ENCODE measurements around the gene TP53I11.

DNA sequence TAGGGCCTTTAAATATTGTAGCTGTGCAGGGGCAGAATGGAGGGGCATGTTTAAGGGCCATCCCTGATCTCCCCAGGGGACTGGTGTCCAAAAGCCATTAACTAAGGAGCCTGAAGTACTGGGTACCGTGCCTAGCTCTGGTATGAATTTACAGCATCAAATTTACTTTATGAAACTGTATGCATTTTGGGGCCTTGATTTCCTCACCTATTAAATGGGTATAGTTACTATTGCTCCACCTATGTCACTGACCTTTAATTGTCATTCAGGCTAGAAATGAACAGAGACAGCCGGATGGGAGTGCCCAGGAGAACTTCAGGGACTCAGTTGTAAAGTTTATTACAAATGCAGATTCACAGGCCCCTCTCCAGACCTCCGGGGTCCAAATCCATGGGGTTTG, 11.8 kb upstream of the TP53I11 start:
- TF ChIP-seq, protein P1, sequence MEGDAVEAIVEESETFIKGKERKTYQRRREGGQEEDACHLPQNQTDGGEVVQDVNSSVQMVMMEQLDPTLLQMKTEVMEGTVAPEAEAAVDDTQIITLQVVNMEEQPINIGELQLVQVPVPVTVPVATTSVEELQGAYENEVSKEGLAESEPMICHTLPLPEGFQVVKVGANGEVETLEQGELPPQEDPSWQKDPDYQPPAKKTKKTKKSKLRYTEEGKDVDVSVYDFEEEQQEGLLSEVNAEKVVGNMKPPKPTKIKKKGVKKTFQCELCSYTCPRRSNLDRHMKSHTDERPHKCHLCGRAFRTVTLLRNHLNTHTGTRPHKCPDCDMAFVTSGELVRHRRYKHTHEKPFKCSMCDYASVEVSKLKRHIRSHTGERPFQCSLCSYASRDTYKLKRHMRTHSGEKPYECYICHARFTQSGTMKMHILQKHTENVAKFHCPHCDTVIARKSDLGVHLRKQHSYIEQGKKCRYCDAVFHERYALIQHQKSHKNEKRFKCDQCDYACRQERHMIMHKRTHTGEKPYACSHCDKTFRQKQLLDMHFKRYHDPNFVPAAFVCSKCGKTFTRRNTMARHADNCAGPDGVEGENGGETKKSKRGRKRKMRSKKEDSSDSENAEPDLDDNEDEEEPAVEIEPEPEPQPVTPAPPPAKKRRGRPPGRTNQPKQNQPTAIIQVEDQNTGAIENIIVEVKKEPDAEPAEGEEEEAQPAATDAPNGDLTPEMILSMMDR (IDR thresholded peaks at IDR 0.05): no peak
- TF ChIP-seq ZNF138 (CRISPR knock-in tag; conservative IDR thresholded peaks at IDR 0.05): no peak
- TF ChIP-seq, protein P2, sequence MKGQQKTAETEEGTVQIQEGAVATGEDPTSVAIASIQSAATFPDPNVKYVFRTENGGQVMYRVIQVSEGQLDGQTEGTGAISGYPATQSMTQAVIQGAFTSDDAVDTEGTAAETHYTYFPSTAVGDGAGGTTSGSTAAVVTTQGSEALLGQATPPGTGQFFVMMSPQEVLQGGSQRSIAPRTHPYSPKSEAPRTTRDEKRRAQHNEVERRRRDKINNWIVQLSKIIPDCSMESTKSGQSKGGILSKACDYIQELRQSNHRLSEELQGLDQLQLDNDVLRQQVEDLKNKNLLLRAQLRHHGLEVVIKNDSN (CRISPR knock-in tag; IDR thresholded peaks at IDR 0.05): no peak
- TF ChIP-seq, protein P3, sequence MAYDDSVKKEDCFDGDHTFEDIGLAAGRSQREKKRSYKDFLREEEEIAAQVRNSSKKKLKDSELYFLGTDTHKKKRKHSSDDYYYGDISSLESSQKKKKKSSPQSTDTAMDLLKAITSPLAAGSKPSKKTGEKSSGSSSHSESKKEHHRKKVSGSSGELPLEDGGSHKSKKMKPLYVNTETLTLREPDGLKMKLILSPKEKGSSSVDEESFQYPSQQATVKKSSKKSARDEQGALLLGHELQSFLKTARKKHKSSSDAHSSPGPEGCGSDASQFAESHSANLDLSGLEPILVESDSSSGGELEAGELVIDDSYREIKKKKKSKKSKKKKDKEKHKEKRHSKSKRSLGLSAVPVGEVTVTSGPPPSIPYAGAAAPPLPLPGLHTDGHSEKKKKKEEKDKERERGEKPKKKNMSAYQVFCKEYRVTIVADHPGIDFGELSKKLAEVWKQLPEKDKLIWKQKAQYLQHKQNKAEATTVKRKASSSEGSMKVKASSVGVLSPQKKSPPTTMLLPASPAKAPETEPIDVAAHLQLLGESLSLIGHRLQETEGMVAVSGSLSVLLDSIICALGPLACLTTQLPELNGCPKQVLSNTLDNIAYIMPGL (CRISPR knock-in tag; IDR thresholded peaks at IDR 0.05): no peak
- TF ChIP-seq, protein P4, sequence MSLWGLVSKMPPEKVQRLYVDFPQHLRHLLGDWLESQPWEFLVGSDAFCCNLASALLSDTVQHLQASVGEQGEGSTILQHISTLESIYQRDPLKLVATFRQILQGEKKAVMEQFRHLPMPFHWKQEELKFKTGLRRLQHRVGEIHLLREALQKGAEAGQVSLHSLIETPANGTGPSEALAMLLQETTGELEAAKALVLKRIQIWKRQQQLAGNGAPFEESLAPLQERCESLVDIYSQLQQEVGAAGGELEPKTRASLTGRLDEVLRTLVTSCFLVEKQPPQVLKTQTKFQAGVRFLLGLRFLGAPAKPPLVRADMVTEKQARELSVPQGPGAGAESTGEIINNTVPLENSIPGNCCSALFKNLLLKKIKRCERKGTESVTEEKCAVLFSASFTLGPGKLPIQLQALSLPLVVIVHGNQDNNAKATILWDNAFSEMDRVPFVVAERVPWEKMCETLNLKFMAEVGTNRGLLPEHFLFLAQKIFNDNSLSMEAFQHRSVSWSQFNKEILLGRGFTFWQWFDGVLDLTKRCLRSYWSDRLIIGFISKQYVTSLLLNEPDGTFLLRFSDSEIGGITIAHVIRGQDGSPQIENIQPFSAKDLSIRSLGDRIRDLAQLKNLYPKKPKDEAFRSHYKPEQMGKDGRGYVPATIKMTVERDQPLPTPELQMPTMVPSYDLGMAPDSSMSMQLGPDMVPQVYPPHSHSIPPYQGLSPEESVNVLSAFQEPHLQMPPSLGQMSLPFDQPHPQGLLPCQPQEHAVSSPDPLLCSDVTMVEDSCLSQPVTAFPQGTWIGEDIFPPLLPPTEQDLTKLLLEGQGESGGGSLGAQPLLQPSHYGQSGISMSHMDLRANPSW (CRISPR knock-in tag; conservative IDR thresholded peaks at IDR 0.05; ENCODE audit: low read depth): no peak
- TF ChIP-seq ZNF671 (CRISPR knock-in tag; IDR thresholded peaks at IDR 0.05): no peak
- TF ChIP-seq MXD4 (CRISPR knock-in tag; IDR thresholded peaks at IDR 0.05; ENCODE audit: borderline replicate concordance): no peak
- TF ChIP-seq, protein P5, sequence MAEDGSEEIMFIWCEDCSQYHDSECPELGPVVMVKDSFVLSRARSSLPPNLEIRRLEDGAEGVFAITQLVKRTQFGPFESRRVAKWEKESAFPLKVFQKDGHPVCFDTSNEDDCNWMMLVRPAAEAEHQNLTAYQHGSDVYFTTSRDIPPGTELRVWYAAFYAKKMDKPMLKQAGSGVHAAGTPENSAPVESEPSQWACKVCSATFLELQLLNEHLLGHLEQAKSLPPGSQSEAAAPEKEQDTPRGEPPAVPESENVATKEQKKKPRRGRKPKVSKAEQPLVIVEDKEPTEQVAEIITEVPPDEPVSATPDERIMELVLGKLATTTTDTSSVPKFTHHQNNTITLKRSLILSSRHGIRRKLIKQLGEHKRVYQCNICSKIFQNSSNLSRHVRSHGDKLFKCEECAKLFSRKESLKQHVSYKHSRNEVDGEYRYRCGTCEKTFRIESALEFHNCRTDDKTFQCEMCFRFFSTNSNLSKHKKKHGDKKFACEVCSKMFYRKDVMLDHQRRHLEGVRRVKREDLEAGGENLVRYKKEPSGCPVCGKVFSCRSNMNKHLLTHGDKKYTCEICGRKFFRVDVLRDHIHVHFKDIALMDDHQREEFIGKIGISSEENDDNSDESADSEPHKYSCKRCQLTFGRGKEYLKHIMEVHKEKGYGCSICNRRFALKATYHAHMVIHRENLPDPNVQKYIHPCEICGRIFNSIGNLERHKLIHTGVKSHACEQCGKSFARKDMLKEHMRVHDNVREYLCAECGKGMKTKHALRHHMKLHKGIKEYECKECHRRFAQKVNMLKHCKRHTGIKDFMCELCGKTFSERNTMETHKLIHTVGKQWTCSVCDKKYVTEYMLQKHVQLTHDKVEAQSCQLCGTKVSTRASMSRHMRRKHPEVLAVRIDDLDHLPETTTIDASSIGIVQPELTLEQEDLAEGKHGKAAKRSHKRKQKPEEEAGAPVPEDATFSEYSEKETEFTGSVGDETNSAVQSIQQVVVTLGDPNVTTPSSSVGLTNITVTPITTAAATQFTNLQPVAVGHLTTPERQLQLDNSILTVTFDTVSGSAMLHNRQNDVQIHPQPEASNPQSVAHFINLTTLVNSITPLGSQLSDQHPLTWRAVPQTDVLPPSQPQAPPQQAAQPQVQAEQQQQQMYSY (CRISPR knock-in tag; IDR thresholded peaks at IDR 0.05): no peak
